ENCODE data around the gene VIL1. TPM values are rescaled to one million over a fixed set of nuclear protein-coding genes. Genes with fewer than 3 reads are reported as not detected.

Gene VIL1
- total and polyA plus RNA-seq, 2 of the 13 experiments (the other 11 are each of a cell fraction or from before 2014, with no cell fraction given), result 287 to 301 TPM

- TF ChIP-seq ZNF710 (CRISPR knock-in tag; IDR thresholded peaks at IDR 0.05; ENCODE audit: borderline replicate concordance) (peak; percentile 39; the same call in 1 of the 2 replicates), FOXC1 (CRISPR knock-in tag; IDR thresholded peaks at IDR 0.05; ENCODE audit: borderline replicate concordance) (no peak), ZKSCAN8 (CRISPR knock-in tag; IDR thresholded peaks at IDR 0.05; ENCODE audit: borderline replicate concordance) (no peak), EEA1 (CRISPR knock-in tag; IDR thresholded peaks at IDR 0.05; ENCODE audit: borderline replicate concordance) (0 out of 2 replicates have a peak, but pooled peaks have one; percentile 49), XRCC5 (optimal IDR thresholded peaks at IDR 0.05; ENCODE audit: low read length) (peak; percentile 44), SSRP1 (CRISPR knock-in tag; IDR thresholded peaks at IDR 0.05) (0 out of 2 replicates have a peak, but pooled peaks have one; percentile 51), AGO2 (optimal IDR thresholded peaks at IDR 0.05; ENCODE audit: low read depth, low read length) (peak; percentile 70), DNMT1 (CRISPR knock-in tag; IDR thresholded peaks at IDR 0.05) (peak; percentile 36; the same call in 1 of the 2 replicates), ZNF335 (CRISPR knock-in tag; IDR thresholded peaks at IDR 0.05) (no peak), KIAA2018 (CRISPR knock-in tag; IDR thresholded peaks at IDR 0.05; ENCODE audit: borderline replicate concordance) (0 out of 2 replicates have a peak, but pooled peaks have one; percentile 25), U2AF2 (IDR thresholded peaks at IDR 0.05; ENCODE audit: low read depth, low read length) (no peak), ZNF224 (CRISPR knock-in tag; IDR thresholded peaks at IDR 0.05) (no peak), TGIF2 (CRISPR knock-in tag; IDR thresholded peaks at IDR 0.05) (0 out of 2 replicates have a peak, but pooled peaks have one; percentile 21), ZNF678 (CRISPR knock-in tag; IDR thresholded peaks at IDR 0.05) (0 out of 2 replicates have a peak, but pooled peaks have one; percentile 38), KLF6 (CRISPR knock-in tag; IDR thresholded peaks at IDR 0.05) (no peak), FIP1L1 (IDR thresholded peaks at IDR 0.05; ENCODE audit: borderline replicate concordance, insufficient read depth, low read depth, low read length) (no peak), AGO1 (IDR thresholded peaks at IDR 0.05; ENCODE audit: low read depth, low read length, poor library complexity, severe bottlenecking) (peak; percentile 57), ZNF17 (CRISPR knock-in tag; IDR thresholded peaks at IDR 0.05) (no peak), ZFX (CRISPR knock-in tag; IDR thresholded peaks at IDR 0.05; ENCODE audit: low read depth) (peak; percentile 33; the same call in 1 of the 2 replicates)
Observed at GRCh38 chr2:218419630-218420216, 800 bp downstream of the VIL1 start (continued).

Measured in HepG2 (cell line).